Keratinocyte (primary cell): ENCODE measurements around the gene CLDN22. TPM values are rescaled to one million over a fixed set of nuclear protein-coding genes. Genes with fewer than 3 reads are reported as not detected.
A peak's percentile ranks its signal among the peaks of the same experiment; 100 is the strongest.

Source experiments
- DNase-seq: peaks from one replicate; pipeline ENCODE4 v3.0.0-alpha.2; 2011; ENCODE audit warnings: low read depth, missing footprints, low spot score
- FAIRE-seq: peaks from 2 replicates; lab custom pipeline; 2011; peaks lifted over from hg19 to GRCh38; lab: Jason Lieb, UNC
- H2AFZ ChIP-seq: 2 replicates; pipeline ENCODE4 v1.6.0; 2012; ENCODE audit warnings: low read length, control low read depth, inconsistent platforms; ENCODE audit not compliant: control insufficient read depth
- H3K27ac ChIP-seq: 2 replicates; pipeline ENCODE4 v1.5.1; 2011; ENCODE audit warnings: low read length; ENCODE audit not compliant: control insufficient read depth, insufficient read depth
- H3K27me3 ChIP-seq: 3 replicates; pipeline ENCODE4 v1.6.0; 2011; ENCODE audit warnings: low read length; ENCODE audit not compliant: control insufficient read depth, insufficient read depth; ENCODE audit errors: extremely low read depth
- H3K36me3 ChIP-seq, 2 experiments: 2 replicates in 1 of 2; 3 replicates in 1 of 2; pipeline ENCODE4 v1.5.1; 2011; ENCODE audit warnings: low read length in 2 of 2, mild to moderate bottlenecking in 1 of 2; ENCODE audit not compliant: control insufficient read depth in 2 of 2, insufficient read depth in 2 of 2; ENCODE audit errors: extremely low read depth in 1 of 2
- H3K4me1 ChIP-seq: 3 replicates; pipeline ENCODE4 v1.5.1; 2011; ENCODE audit warnings: low read length; ENCODE audit not compliant: control insufficient read depth, insufficient read depth; ENCODE audit errors: extremely low read depth
- H3K4me2 ChIP-seq: 3 replicates; pipeline ENCODE4 v1.6.0; 2011; ENCODE audit warnings: low read depth, low read length; ENCODE audit not compliant: control insufficient read depth, insufficient read depth; ENCODE audit errors: extremely low read depth
- H3K4me3 ChIP-seq, 3 experiments: fragments of 200-600 bp in 1 of 3; sonication (generic) in 1 of 3; 2 replicates in 2 of 3; 3 replicates in 1 of 3; pipeline ENCODE4 v1.5.1; 2011 to 2016; ENCODE audit warnings: low read length in 3 of 3, mild to moderate bottlenecking in 3 of 3, control low read depth in 2 of 3, inconsistent platforms in 1 of 3, low read depth in 1 of 3, mixed read lengths in 1 of 3, mixed run types in 1 of 3, moderate library complexity in 1 of 3; ENCODE audit not compliant: control insufficient read depth in 2 of 3, insufficient read depth in 2 of 3; ENCODE audit errors: extremely low read depth in 1 of 3
- H3K79me2 ChIP-seq: 2 replicates; pipeline ENCODE4 v1.6.0; 2012; ENCODE audit warnings: low read length; ENCODE audit not compliant: control insufficient read depth, insufficient read depth
- H3K9ac ChIP-seq: 3 replicates; pipeline ENCODE4 v1.6.0; 2011; ENCODE audit warnings: low read length; ENCODE audit not compliant: control insufficient read depth, insufficient read depth; ENCODE audit errors: extremely low read depth
- H3K9me1 ChIP-seq: 3 replicates; pipeline ENCODE4 v1.6.0; 2011; ENCODE audit warnings: low read length; ENCODE audit not compliant: control insufficient read depth, insufficient read depth; ENCODE audit errors: extremely low read depth
- H3K9me3 ChIP-seq: 2 replicates; pipeline ENCODE4 v1.5.1; 2012; ENCODE audit warnings: low read depth, low read length; ENCODE audit not compliant: control insufficient read depth
- H4K20me1 ChIP-seq: 3 replicates; pipeline ENCODE4 v1.6.0; 2011; ENCODE audit warnings: low read length; ENCODE audit not compliant: control insufficient read depth, insufficient read depth; ENCODE audit errors: extremely low read depth
- EZH2 ChIP-seq: IDR thresholded peaks from one replicate; pipeline ENCODE4 v1.6.1; 2012; ENCODE audit warnings: inconsistent platforms, mild to moderate bottlenecking, low read length, moderate library complexity
- dilution Hi-C: fragments of 300-500 bp; cut with MboI; formaldehyde crosslinking; loops from one replicate; pipeline ENCODE4 v1.7.0; 2020; ENCODE audit warnings: low sequenced_read_pairs; ENCODE audit not compliant: extremely low pct_ligation_motif_present
- polyA plus RNA-seq, 5 experiments: library from polyadenylated mRNA; depleted of rRNA in 3 of 5; stranded (reverse) in 3 of 5; stranded (forward) in 1 of 5; unstranded in 1 of 5; fragments of >200 nt; gene quantifications; 1 replicate in 1 of 5; 2 replicates in 3 of 5; 3 replicates in 1 of 5; pipeline versions ENCODE4 v1.2.1 to v1.2.3, GENCODE V29; 2011 to 2012; ENCODE audit warnings: missing spikeins in 2 of 5, low read depth in 1 of 5, low replicate concordance in 1 of 5
- TF ChIP-seq, protein P1 (sequence below), 3 experiments: IDR thresholded peaks in 1 of 3; conservative IDR thresholded peaks in 1 of 3; optimal IDR thresholded peaks in 1 of 3; 2 replicates in 2 of 3; 3 replicates in 1 of 3; pipeline versions ENCODE3 to v1.5.1; 2011; ENCODE audit warnings: low read length in 3 of 3, mild to moderate bottlenecking in 3 of 3, moderate library complexity in 2 of 3, control low read depth in 1 of 3, inconsistent platforms in 1 of 3; ENCODE audit not compliant: insufficient read depth in 2 of 3; ENCODE audit errors: extremely low read depth in 1 of 3

Gene CLDN22
- polyA plus RNA-seq, 1 donor (not counting 4 experiments of a cell fraction or from before 2014, with no cell fraction given), result 0.03 TPM

DNA sequence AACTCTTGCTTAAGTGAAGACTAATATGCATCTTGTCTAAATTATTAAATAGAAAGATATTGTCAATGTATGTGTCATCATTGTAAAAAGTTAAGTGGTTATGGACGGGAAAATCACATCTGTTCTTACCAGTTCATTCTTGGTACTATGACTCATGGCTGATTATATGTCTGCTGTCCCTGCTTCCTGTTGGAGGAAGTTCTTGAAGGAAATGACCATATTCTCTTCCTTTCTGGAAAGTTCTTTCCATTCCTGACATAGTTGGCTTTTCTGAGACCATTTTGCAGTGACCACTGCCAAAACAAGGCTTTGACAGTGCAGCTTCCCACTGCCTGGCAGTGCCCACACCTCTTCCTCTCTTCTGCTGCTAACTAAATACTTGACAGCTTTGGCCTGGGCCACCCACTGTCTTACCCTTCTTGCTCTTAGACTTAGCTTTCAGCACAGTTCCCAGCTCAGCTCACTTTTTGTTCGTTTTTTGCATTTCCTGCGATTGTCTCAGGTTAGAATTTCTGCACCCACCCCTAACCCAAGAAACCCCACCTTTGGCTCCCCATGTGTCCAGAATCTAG, 15.4 kb upstream of the CLDN22 start:
- Histone ChIP-seq H3K9me3 (no peaks in the 10 kb centered on the region), H3K27me3 (no peaks in the 10 kb centered on the region), H3K36me3 (no peaks in the 10 kb centered on the region), H3K27ac (peak overlapping the region; percentile 63), H3K9ac (no peak overlapping the region), H3K4me2 (peak overlapping the region; percentile 0), H3K79me2 (no peaks in the 10 kb centered on the region), H2AFZ (peak overlapping the region; percentile 61), H4K20me1 (no peaks in the 10 kb centered on the region), H3K9me1 (no peaks in the 10 kb centered on the region), H3K4me1 (peaks cover 22% of the 10 kb centered on the region), H3K4me3 (no peak overlapping the region)
- dilution Hi-C loops, result no loop called here
- TF ChIP-seq, protein P1, sequence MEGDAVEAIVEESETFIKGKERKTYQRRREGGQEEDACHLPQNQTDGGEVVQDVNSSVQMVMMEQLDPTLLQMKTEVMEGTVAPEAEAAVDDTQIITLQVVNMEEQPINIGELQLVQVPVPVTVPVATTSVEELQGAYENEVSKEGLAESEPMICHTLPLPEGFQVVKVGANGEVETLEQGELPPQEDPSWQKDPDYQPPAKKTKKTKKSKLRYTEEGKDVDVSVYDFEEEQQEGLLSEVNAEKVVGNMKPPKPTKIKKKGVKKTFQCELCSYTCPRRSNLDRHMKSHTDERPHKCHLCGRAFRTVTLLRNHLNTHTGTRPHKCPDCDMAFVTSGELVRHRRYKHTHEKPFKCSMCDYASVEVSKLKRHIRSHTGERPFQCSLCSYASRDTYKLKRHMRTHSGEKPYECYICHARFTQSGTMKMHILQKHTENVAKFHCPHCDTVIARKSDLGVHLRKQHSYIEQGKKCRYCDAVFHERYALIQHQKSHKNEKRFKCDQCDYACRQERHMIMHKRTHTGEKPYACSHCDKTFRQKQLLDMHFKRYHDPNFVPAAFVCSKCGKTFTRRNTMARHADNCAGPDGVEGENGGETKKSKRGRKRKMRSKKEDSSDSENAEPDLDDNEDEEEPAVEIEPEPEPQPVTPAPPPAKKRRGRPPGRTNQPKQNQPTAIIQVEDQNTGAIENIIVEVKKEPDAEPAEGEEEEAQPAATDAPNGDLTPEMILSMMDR (optimal IDR thresholded peaks at IDR 0.05 in 1 of 3, IDR thresholded peaks at IDR 0.05 in 1 of 3, conservative IDR thresholded peaks at IDR 0.05 in 1 of 3; ENCODE audit: extremely low read depth in 1 of 3, insufficient read depth in 2 of 3, low read length in 3 of 3), result no peak
- TF ChIP-seq EZH2, result no peak
- DNase-seq (peak; percentile 83), FAIRE-seq (peak; percentile 94)

DNA sequence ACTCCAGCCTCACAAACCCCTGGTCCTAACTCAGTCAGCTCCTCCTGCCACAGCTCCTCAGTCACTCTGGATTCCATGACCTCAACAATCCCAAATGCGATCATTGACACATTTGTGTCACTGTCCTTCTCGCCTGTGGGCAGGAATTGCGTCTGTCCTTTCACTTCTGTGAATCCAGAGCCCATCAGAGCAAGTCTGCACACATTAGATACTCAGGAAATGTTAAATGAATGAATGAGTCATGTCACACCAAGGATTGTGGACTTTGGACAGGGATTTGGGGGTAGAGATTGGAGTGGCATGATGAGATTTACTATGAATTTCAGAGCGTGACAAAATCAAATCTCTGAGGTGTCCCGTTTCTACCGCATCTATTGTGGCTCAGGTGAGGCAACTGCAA, 13.9 kb upstream of the CLDN22 start:
- FAIRE-seq (peak; percentile 93), DNase-seq (no peak)
- no peaks in the 10 kb centered on the region for H4K20me1 ChIP-seq
- H3K9ac ChIP-seq, result no peak overlapping the region
- H3K27me3 ChIP-seq, result no peaks in the 10 kb centered on the region
- H3K9me3 ChIP-seq, result no peaks in the 10 kb centered on the region
- no peaks in the 10 kb centered on the region for H3K36me3 ChIP-seq
- peaks cover 22% of the 10 kb centered on the region for H3K4me1 ChIP-seq
- no peaks in the 10 kb centered on the region for H3K9me1 ChIP-seq
- dilution Hi-C loops, result no loop called here
- no peaks in the 10 kb centered on the region for H3K79me2 ChIP-seq
- H3K4me3 ChIP-seq, result no peak overlapping the region
- TF ChIP-seq EZH2, result no peak
- TF ChIP-seq, protein P1 (optimal IDR thresholded peaks at IDR 0.05 in 1 of 3, IDR thresholded peaks at IDR 0.05 in 1 of 3, conservative IDR thresholded peaks at IDR 0.05 in 1 of 3; ENCODE audit: extremely low read depth in 1 of 3, insufficient read depth in 2 of 3, low read length in 3 of 3), result no peak
- H2AFZ ChIP-seq, result peak overlapping the region; percentile 74
- H3K4me2 ChIP-seq, result peak overlapping the region; percentile 52
- H3K27ac ChIP-seq, result no peak overlapping the region
